ENCODE results near the gene EML5. TPM values are rescaled to one million over a fixed set of nuclear protein-coding genes. Genes with fewer than 3 reads are reported as not detected.

The EML5 gene
- total and polyA plus RNA-seq, 2 donors (not counting 3 experiments of a cell fraction or from before 2014, with no cell fraction given): not detected

GRCh38 chr14:88842414-88842813, 49.7 kb upstream of the EML5 start:
- dilution Hi-C loops (cut with MboI; ENCODE audit: extremely low pct_ligation_motif_present, low sequenced_read_pairs) (no loop called here), intact Hi-C loops (cut with micrococcal nuclease) (no loop called here)
- ChIA-PET CTCF (interaction anchor here (0.9 to 6.0 kb wide), 3 partner anchors 9 to 16 kb away, joined by 3 to 27 read pairs (median 5); partner anchors contain the start of gene TTC8), POLR2A (no interaction called here)
- no peaks in the 10 kb centered on the region for H3K27me3 ChIP-seq (ENCODE audit: control insufficient read depth in 2 of 2, insufficient read depth in 2 of 2, low read length in 2 of 2)
- DNase-seq (ENCODE audit: low read depth, low spot score) (no peak), FAIRE-seq (no peak)
- H3K9ac ChIP-seq (replicated peaks; ENCODE audit: extremely low read depth, insufficient read depth, low read length): no peak overlapping the region
- H3K4me3 ChIP-seq (replicated peaks in 1 of 3; ENCODE audit: insufficient read depth in 1 of 3, low read depth in 1 of 3, low read length in 3 of 3): no peak overlapping the region
- H3K4me1 ChIP-seq (ENCODE audit: control insufficient read depth, extremely low read depth, insufficient read depth, low read length): no peaks in the 10 kb centered on the region
- TF ChIP-seq POLR2A (IDR thresholded peaks at IDR 0.05; ENCODE audit: low read depth, low read length) (no peak), JUN (IDR thresholded peaks at IDR 0.05; ENCODE audit: borderline replicate concordance, insufficient read depth, insufficient read length, low read depth) (no peak), FOS (IDR thresholded peaks at IDR 0.05; ENCODE audit: borderline replicate concordance, insufficient read depth, low read length) (no peak), GATA2 (IDR thresholded peaks at IDR 0.05; ENCODE audit: insufficient read depth, insufficient read length, low read depth, low read length) (no peak), MAX (IDR thresholded peaks at IDR 0.05; ENCODE audit: insufficient read depth, insufficient read length) (no peak), POLR2AphosphoS5 (IDR thresholded peaks at IDR 0.05; ENCODE audit: insufficient read depth, low read depth, low read length) (no peak), MYC (IDR thresholded peaks at IDR 0.05; ENCODE audit: low read depth, low read length) (no peak)
- no peak overlapping the region for H3K4me2 ChIP-seq (ENCODE audit: insufficient read depth, low read length)
- no peak overlapping the region for H2AFZ ChIP-seq (ENCODE audit: low read depth, low read length)
- no peaks in the 10 kb centered on the region for H4K20me1 ChIP-seq (replicated peaks; ENCODE audit: control insufficient read depth, extremely low read depth, insufficient read depth, low read length)
- no peak overlapping the region for H3K27ac ChIP-seq (ENCODE audit: insufficient read depth, low read depth, low read length)
- H3K79me2 ChIP-seq (ENCODE audit: control insufficient read depth, insufficient read depth, low read length): no peaks in the 10 kb centered on the region
- H3K9me3 ChIP-seq (replicated peaks; ENCODE audit: control insufficient read depth, insufficient read depth, low read length): no peaks in the 10 kb centered on the region
- H3K9me1 ChIP-seq (replicated peaks; ENCODE audit: control insufficient read depth, extremely low read depth, insufficient read depth, low read length): no peaks in the 10 kb centered on the region
- no TSS peak for BruUV-seq (replicated peaks)
- no peaks in the 10 kb centered on the region for H3K36me3 ChIP-seq (ENCODE audit: control insufficient read depth in 2 of 2, extremely low read depth in 1 of 2, insufficient read depth in 2 of 2, low read length in 2 of 2)

GRCh38 chr14:88841741-88842140, 49.0 kb upstream of the EML5 start:
- no peaks in the 10 kb centered on the region for H3K79me2 ChIP-seq (ENCODE audit: control insufficient read depth, insufficient read depth, low read length)
- no peak overlapping the region for H3K27ac ChIP-seq (ENCODE audit: insufficient read depth, low read depth, low read length)
- dilution Hi-C loops (cut with MboI; ENCODE audit: extremely low pct_ligation_motif_present, low sequenced_read_pairs): no loop called here
- DNase-seq (ENCODE audit: low read depth, low spot score) (no peak), FAIRE-seq (no peak)
- H3K27me3 ChIP-seq (ENCODE audit: control insufficient read depth in 2 of 2, insufficient read depth in 2 of 2, low read length in 2 of 2): no peaks in the 10 kb centered on the region
- no peaks in the 10 kb centered on the region for H3K9me1 ChIP-seq (replicated peaks; ENCODE audit: control insufficient read depth, extremely low read depth, insufficient read depth, low read length)
- no peaks in the 10 kb centered on the region for H3K36me3 ChIP-seq (ENCODE audit: control insufficient read depth in 2 of 2, extremely low read depth in 1 of 2, insufficient read depth in 2 of 2, low read length in 2 of 2)
- BruUV-seq (replicated peaks): no TSS peak
- no peak for TF ChIP-seq GATA2 (IDR thresholded peaks at IDR 0.05; ENCODE audit: insufficient read depth, insufficient read length, low read depth, low read length)
- no peak for TF ChIP-seq POLR2A (IDR thresholded peaks at IDR 0.05; ENCODE audit: low read depth, low read length)
- TF ChIP-seq MAX (IDR thresholded peaks at IDR 0.05; ENCODE audit: insufficient read depth, insufficient read length): no peak
- no peak for TF ChIP-seq FOS (IDR thresholded peaks at IDR 0.05; ENCODE audit: borderline replicate concordance, insufficient read depth, low read length)
- no peak for TF ChIP-seq CTCF (IDR thresholded peaks at IDR 0.05; ENCODE audit: extremely low read depth in 1 of 2, insufficient read depth in 1 of 2, low read depth in 1 of 2, low read length in 2 of 2)
- no peak for TF ChIP-seq MYC (IDR thresholded peaks at IDR 0.05; ENCODE audit: low read depth, low read length)
- no peak for TF ChIP-seq EZH2 (IDR thresholded peaks at IDR 0.05; ENCODE audit: borderline replicate concordance, low read depth, low read length, severe bottlenecking)
- no peak for TF ChIP-seq POLR2AphosphoS5 (IDR thresholded peaks at IDR 0.05; ENCODE audit: insufficient read depth, low read depth, low read length)
- no peak for TF ChIP-seq JUN (IDR thresholded peaks at IDR 0.05; ENCODE audit: borderline replicate concordance, insufficient read depth, insufficient read length, low read depth)
- H3K4me2 ChIP-seq (ENCODE audit: insufficient read depth, low read length): no peak overlapping the region
- H2AFZ ChIP-seq (ENCODE audit: low read depth, low read length): no peak overlapping the region
- H3K4me3 ChIP-seq (replicated peaks in 1 of 3; ENCODE audit: insufficient read depth in 1 of 3, low read depth in 1 of 3, low read length in 3 of 3): no peak overlapping the region
- ChIA-PET POLR2A (no interaction called here), CTCF (interaction anchor here (1.3 to 6.0 kb wide), 2 partner anchors 12 to 15 kb away, joined by 5 to 27 read pairs; partner anchors contain the start of gene TTC8)
- H3K9ac ChIP-seq (replicated peaks; ENCODE audit: extremely low read depth, insufficient read depth, low read length): no peak overlapping the region
- H4K20me1 ChIP-seq (replicated peaks; ENCODE audit: control insufficient read depth, extremely low read depth, insufficient read depth, low read length): no peaks in the 10 kb centered on the region
- no peaks in the 10 kb centered on the region for H3K4me1 ChIP-seq (ENCODE audit: control insufficient read depth, extremely low read depth, insufficient read depth, low read length)
- intact Hi-C loops (cut with micrococcal nuclease): no loop called here
- H3K9me3 ChIP-seq (replicated peaks; ENCODE audit: control insufficient read depth, insufficient read depth, low read length): no peaks in the 10 kb centered on the region

Measured in endothelial cell of umbilical vein (primary cell).